GOT3 (cell line): ENCODE measurements around the gene ZNF586.
"Not testable (repeated sequence)": the region's sequence is repeated elsewhere in the genome, so short reads cannot be mapped to it uniquely, and the experiment has no call there.

Source experiments
- DNase-seq: peaks from one replicate; lab custom pipeline; 2025; ENCODE audit warnings: mixed read lengths; lab: John Stamatoyannopoulos, UW

ZNF586 gene

GRCh38 chr19:57769345-57770131 lies at the start of gene ZNF586:
Gene ZNF586, plus strand, starts transcription at chr19:57769676. Its CDS starts 167 bp downstream, at chr19:57769843.
- peak; percentile 47 for DNase-seq

DNA sequence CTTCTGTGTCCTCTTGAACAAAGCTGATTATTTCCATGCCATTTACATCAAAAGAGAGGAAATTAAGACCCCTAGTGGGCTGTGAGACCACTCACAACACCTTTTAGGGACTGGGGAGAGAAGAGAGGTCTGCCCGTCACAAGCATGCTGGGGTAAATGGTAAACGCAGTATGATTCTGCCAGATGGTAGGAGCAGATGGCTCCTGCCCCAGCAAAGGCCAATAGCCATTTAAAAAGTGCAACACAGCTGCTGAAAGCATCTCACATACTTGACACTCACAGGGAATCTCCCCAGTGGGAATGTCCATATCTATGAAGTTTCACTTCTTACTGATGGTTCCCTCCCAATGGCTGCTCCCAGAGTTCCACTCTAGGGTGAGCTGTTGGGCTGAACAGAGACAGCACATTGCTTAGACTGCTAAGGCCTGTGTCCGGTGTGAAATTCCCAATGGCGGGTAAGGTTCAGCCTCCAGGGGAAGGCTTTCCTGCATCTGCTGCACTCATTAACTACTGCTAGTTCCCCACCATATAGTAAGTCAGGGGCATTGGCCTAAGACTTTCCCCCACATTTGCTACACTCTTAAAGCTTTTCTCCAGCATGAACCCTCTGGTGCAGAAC lies 49.5 kb upstream of the ZNF586 start:
- no peak for DNase-seq

GRCh38 chr19:57720878-57721277 lies 48.6 kb upstream of the ZNF586 start:
- no peak for DNase-seq

- not testable (repeated sequence) for DNase-seq
These were observed 31.2 kb upstream of the ZNF586 start for GRCh38 chr19:57738320-57738719.

- not testable (repeated sequence) for DNase-seq
These were observed 30.7 kb upstream of the ZNF586 start for GRCh38 chr19:57738770-57739169.

- DNase-seq, result peak; percentile 34
These were observed 22.6 kb upstream of the ZNF586 start, which contains the start of gene ZNF776 for GRCh38 chr19:57746580-57747471. Gene ZNF776, plus strand, starts transcription at chr19:57746815. Its CDS starts 244 bp downstream, at chr19:57747059.

- no peak for DNase-seq
These were observed 22.0 kb upstream of the ZNF586 start for GRCh38 chr19:57747472-57747807.

- DNase-seq, result no peak
These were observed 21.4 kb upstream of the ZNF586 start for GRCh38 chr19:57748029-57748428.

DNA sequence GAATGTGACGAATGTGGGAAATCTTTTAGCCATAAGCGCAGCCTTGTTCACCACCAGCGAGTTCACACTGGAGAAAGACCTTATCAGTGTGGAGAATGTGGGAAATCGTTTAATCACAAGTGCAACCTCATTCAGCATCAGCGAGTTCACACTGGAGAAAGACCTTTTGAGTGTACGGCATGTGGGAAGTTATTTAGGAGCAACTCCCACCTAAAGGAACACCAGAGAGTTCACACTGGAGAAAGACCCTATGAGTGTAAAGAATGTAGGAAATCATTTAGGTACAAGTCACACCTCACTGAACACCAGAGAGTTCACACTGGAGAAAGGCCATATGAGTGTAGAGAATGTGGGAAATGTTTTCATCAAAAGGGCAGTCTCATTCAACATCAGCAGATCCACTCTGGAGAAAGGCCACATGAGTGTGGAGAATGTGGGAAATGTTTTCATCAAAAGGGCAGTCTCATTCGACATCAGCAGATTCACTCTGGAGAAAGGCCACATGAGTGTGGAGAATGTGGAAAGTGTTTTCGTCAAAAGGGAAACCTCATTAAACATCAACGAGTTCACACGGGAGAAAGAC lies 15.3 kb upstream of the ZNF586 start:
- no peak for DNase-seq

DNA sequence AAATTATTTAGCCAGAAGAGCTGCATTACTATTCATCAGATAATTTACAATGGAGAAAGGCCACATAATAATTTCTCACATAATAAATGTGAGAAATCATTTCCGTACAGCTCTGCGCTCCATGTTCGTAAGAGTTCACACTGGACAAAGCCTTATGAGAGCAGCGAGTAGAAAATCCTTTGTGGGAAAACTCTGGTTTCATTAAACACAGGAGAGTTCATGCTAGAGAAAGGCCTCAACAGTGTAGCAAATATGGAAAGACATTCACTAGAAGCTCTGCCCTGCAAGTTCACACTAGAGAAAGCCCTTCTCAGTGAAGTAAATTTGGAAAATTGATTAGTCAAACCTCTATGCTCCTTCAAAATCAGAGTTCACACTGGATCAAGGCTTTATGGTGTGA lies 14.4 kb upstream of the ZNF586 start:
- DNase-seq, result no peak

DNA sequence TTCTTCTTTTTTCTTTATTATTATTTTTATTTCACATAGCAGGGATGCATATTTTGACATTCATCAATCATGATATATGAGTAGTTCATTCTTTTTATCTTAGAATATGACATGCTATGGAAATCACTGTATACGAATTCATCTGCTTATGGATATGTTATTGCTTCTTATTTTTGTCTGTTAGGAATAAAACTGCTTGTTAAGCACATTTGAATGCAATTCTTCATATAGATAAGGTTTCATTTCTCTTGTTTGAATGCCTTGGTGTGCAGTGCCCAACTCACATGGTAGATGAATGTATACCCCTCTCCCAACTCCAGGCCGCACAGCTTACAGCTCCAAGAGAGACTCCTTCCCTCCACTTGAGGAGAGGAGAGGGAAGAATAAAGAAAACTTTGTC lies 11.5 kb upstream of the ZNF586 start:
- DNase-seq, result no peak

DNA sequence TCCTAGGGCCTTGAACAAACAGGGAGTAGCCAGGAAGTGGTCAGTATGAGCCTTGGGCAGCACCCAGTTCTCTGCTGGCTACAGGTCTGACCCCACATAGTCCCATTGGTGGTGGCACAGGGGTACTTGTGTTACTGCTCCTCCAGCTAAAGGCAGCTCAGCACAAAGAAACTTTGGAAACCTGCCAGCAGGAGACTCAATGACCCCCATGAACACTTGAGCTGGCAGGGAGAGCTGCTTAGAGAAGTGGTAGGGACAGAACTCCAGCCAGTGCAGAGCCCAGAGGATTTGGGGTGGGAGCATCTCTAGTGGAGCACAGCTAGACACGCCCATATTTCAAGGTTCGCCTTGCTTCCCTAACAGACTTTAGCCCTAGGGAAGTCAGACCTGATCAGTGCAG lies 10.4 kb upstream of the ZNF586 start:
- DNase-seq, result no peak

DNA sequence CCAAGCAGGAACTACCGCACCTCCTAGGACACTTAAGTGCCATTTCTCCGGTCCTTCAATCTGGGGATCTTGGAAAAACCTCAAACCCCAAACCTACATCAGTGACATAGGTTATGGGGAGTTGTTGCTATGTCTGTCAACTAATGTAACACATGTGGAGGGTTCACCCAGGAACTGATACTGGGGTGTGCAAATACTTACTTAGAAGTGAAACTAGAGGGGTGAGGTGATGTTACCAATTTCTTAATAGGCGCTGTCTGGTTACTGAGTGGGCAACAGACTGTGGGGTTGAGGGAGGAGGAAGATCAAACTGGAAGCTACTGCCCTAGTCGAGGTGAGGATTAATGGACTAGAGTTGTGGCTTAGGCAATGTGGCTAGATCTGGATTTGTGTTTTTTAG lies 1.9 kb downstream of the ZNF586 start:
- no peak for DNase-seq

DNA sequence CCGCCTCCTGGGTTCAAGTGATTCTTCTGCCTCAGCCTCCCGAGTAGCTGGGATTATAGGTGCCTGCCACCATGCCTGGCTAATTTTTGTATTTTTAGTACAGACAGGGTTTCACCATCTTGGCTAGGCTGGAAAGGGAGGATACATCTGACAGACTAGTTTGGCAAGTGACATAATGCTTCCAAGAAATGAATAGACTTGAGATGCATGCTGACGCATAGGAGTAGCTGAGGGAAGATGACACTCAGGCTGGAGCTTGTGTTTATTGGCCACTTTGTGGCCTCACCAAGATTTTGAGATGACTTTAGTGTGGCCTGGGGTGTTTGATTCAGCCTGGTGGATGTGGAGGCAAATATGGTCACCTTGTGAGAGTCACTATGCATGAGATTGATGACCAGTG lies 4.0 kb downstream of the ZNF586 start:
- DNase-seq, result no peak

DNA sequence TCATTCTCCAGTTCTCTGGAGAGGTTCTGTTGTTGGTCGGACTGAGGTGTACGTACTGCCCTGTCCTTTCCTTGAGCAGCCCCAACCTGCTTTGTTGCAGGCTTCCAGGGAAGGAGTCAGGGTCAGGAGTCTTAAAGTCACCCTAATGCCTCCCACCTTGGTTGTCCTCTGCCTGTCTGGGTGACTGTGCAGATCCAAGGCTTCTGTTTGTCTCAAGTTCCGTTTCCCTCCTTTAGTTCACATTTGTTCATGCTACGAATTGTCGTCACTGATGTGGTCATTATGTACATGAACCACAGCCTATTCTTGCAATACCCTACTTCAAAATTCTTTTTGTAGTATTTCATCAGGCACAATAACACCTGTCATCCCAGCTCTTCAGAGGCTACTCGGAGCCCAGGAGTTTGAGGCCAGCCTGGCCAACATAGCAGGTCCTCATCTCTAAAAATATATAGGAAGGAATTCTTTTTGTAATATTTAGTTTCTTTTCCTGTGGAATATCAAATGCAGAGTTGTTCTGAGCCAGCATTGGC lies 7.4 kb downstream of the ZNF586 start:
- DNase-seq, result no peak

- no peak for DNase-seq
These were observed 8.9 kb downstream of the ZNF586 start for GRCh38 chr19:57778336-57778735.

GRCh38 chr19:57779220-57779845 lies 9.9 kb downstream of the ZNF586 start:
- DNase-seq, result no peak

GRCh38 chr19:57786286-57786685 lies 16.8 kb downstream of the ZNF586 start:
- no peak for DNase-seq

GRCh38 chr19:57786906-57787305 lies 17.4 kb downstream of the ZNF586 start:
- DNase-seq, result no peak

DNA sequence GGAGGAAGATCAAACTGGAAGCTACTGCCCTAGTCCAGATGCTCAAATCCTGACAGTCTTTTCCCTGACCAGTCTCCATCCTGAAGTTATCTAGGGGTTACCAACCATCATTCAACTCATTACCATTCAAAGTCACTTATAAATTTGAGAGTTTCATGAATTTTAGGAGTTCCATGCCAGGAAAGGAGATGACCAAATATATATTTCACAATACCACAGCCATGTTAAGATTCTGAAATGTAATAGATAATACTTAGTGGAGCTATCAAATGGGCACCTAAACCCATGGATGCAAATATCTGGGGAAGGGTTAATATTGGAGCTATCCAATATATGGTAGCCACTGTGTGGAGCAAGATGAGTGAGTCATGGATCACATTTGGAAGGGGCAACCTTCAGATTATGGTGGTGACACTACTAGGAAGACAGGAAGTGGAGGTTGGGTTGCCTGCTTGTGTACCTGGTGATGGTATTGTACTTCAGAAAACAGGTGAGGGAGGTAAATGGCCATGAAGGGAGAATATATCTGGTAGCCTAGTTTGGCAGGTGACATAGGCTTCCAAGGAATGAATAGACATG lies 18.7 kb downstream of the ZNF586 start:
- DNase-seq, result no peak

DNA sequence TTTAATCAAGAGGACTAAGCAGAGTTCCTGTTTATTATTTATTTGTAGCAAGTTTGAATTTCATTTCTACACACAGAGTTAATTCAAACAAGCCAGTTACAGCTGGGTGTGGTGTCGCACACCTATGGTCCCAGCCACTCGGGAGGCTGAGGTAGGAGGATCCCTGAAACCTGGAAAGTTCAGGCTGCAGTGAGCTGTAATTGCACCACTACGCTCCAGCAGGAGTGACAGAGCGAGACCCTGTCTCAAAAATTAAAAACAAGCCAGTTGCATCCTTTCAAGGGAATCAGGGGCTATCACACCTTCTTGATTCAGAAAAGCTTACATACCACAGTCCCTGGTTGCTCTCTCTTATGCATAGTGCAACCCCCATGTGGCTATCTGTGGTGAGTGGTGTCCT lies 19.8 kb downstream of the ZNF586 start:
- no peak for DNase-seq
